Activated CD8-positive, alpha-beta memory T cell treated with anti-CD3 and anti-CD28 coated beads, Interleukin-2, amount 50 U/mL, for 1 hour (primary cell): Measurements from ENCODE around the gene SLC45A1.
"Not testable (repeated sequence)": the region's sequence is repeated elsewhere in the genome, so short reads cannot be mapped to it uniquely, and the experiment has no call there.

Source experiments
- DNase-seq: peaks from one replicate; pipeline ENCODE4 v3.0.0-alpha.2; 2020; ENCODE audit errors: extremely low read depth

SLC45A1 gene

GRCh38 chr1:8367571-8368194 lies 49.8 kb downstream of the SLC45A1 start:
- no peak for DNase-seq

GRCh38 chr1:8368956-8369639 lies 51.2 kb downstream of the SLC45A1 start:
- no peak for DNase-seq

DNA sequence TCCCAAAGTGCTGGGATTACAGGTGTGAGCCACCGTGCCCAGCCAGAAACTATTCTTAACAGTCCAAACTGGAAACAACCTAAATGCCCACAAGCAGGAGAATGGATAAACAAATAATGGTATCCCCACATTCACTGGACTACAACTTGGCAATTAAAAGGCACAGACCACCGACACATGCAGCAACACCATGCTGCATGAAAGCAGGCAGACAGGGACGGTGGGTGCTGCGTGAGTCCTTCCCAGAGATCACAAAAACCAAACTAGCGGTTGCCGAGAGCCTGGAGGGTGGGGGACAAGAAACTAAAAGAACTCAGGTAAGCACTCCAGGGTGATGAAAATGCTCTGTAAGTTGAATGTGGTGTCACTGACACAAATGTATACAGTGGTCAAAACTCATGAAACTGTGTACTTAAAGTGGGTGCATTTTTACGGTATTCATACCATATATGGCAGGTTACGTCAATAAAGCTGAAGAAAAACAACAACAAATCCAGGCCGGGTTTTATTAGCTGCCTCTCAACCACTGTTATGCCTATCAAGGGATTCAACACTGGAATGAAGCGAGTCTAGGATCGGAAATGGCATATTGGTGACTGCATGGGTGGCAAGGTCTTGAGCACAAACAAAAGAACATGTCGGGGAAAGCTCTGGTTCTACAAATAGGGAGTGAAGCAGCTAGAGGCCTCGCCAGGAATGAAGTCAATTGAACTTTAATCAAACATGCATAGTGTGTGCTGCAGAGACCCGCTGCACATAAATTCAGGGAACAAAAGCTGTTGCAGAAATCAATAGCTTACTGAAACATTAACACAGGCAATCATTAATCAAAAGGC lies 52.4 kb downstream of the SLC45A1 start:
- DNase-seq = no peak

DNA sequence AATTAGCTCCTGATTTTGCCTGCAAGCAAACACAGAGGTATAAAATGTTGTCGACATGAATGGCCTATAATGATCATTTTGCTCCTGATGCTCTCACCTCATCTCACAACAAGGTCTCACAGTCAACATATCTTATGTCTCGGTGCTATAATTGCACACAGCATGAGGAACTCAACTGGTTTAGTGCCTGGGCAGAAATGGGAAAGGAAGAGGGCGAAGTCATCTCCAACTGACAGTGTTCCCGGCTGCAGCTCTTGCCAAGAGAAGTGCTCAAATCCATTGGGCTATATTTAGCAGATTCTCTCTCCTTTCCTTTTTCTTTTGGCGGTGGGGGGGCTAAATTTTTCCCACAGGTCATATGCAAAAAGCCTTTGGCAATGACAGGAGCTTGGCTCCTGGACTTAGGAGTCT lies 53.0 kb downstream of the SLC45A1 start:
- DNase-seq = no peak

GRCh38 chr1:8371372-8371991 lies 53.6 kb downstream of the SLC45A1 start:
- no peak for DNase-seq

- DNase-seq = no peak
These were observed 55.2 kb downstream of the SLC45A1 start for GRCh38 chr1:8373125-8373524.

GRCh38 chr1:8373581-8374241 lies 55.8 kb downstream of the SLC45A1 start:
- DNase-seq = no peak

GRCh38 chr1:8374356-8374755 lies 56.4 kb downstream of the SLC45A1 start:
- no peak for DNase-seq

GRCh38 chr1:8374812-8375211 lies 56.9 kb downstream of the SLC45A1 start:
- DNase-seq = no peak

GRCh38 chr1:8376358-8376840 lies 58.5 kb downstream of the SLC45A1 start:
- DNase-seq = no peak

- DNase-seq = no peak
These were observed 59.5 kb downstream of the SLC45A1 start for GRCh38 chr1:8377271-8377981.

DNA sequence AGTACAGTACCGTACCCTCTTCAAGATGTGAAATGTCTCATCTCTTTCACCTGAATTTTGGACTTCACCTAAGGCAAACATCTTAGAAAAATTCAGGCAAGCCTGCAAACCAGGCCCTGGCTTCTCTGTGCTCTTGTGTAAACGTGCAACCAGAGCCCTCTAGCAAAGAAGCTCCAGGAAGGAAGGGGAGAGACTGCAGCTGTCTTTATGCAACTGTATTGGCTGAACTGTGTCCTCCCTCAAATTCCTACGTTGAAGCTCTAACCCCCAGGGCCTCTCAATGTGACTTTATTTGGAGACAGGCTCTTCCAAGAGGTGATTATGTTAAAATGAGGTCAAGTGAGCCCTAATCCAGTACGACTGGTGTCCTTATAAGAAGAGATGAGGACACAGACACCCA lies 60.3 kb downstream of the SLC45A1 start:
- no peak for DNase-seq

GRCh38 chr1:8378981-8379470 lies 61.1 kb downstream of the SLC45A1 start:
- no peak for DNase-seq

- no peak for DNase-seq
These were observed 61.7 kb downstream of the SLC45A1 start for GRCh38 chr1:8379513-8380186.

DNA sequence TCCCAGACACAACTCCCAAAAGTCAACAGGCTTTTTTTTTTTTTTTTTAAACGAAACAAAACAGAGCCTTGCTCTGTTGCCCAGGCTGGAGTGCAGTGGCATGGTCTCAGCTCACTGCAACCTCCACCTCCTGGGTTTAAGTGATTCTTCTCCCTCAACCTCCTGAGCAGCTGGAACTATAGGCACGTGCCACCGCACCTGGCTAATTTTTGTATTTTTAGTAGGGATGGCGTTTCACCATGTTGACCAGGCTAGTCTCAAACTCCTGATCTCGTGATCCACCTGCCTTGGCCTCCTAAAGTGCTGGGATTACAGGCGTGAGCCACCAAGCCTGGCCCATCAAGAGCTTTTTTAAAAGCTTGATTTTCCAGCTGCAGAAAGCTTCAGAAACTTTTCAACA lies 62.4 kb downstream of the SLC45A1 start:
- not testable (repeated sequence) for DNase-seq

GRCh38 chr1:8381618-8382017 lies 63.7 kb downstream of the SLC45A1 start:
- no peak for DNase-seq

DNA sequence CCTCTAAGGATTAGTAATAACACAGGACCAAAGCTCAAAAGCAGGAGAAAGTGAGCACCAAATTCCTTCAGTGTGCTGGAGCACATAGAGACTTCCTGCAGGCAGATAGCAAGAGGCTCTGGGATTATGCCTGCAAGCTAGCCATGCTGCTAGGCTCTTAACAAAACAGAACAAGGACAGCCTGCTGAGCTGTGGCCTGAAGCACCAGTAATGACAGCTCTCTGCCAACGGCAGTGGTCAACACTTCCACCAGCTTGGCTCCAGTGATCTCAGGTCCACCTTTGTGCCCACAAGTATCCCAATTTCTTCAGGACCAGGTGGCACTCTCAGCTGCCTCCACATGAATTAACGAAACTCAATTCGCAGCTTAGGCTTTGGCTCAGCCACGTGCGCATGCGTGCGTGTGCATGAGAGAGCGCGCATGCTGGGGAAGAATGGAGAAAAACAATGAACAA lies 64.2 kb downstream of the SLC45A1 start:
- DNase-seq = no peak

DNA sequence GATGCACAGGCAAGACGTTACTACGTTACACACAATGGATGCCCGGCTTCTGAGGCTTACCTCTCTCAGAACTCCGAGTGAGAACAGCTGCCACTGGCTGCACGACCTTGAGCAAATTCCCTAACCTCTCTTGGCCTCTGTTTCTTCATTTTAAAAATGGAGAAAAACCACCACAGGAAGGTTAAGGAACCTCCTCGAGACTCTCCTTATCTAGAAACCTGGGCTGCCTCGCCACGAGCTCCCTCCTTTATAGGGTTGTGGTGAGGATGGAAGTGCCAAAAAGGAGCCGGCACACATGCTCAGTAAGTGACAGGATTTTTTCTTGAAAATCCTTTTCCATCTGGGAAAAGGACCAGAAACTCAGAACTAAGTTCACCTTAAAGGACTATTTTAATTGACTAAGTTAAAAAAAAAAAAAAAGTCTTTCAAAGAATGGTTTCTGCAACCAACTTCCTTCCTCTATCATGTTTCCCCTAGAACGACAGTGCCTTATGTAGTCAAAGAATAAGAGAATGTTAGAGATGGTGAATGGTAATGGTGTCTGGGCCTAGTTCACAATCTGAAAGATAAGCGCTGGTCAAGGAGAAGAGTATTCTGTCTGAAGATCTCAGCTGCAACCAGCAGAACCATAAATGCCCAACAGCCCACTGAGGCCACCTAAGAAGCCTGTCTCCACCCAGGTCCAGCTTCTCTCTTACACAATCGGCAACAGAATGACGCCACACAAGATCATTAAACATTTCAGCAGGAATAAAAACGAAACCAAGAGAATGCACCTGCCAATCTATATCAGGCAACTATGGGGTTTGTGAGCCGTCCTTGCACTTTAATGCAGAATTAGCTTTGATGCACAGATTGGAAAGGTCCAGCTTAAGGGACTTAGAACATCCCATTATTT lies 64.9 kb downstream of the SLC45A1 start:
- DNase-seq = no peak

GRCh38 chr1:8384088-8384487 lies 66.2 kb downstream of the SLC45A1 start:
- no peak for DNase-seq
